ENCODE results near the gene LRCH2.
"Not testable (repeated sequence)": the region's sequence is repeated elsewhere in the genome, so short reads cannot be mapped to it uniquely, and the experiment has no call there.

The LRCH2 gene, protein sequence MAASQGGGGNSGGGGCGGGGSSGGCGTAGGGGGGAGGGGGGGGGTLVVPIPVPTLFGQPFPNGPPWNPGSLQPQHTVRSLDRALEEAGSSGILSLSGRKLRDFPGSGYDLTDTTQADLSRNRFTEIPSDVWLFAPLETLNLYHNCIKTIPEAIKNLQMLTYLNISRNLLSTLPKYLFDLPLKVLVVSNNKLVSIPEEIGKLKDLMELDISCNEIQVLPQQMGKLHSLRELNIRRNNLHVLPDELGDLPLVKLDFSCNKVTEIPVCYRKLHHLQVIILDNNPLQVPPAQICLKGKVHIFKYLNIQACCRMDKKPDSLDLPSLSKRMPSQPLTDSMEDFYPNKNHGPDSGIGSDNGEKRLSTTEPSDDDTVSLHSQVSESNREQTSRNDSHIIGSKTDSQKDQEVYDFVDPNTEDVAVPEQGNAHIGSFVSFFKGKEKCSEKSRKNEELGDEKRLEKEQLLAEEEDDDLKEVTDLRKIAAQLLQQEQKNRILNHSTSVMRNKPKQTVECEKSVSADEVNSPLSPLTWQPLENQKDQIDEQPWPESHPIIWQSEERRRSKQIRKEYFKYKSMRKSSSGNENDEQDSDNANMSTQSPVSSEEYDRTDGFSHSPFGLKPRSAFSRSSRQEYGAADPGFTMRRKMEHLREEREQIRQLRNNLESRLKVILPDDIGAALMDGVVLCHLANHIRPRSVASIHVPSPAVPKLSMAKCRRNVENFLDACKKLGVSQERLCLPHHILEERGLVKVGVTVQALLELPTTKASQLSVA

DNA sequence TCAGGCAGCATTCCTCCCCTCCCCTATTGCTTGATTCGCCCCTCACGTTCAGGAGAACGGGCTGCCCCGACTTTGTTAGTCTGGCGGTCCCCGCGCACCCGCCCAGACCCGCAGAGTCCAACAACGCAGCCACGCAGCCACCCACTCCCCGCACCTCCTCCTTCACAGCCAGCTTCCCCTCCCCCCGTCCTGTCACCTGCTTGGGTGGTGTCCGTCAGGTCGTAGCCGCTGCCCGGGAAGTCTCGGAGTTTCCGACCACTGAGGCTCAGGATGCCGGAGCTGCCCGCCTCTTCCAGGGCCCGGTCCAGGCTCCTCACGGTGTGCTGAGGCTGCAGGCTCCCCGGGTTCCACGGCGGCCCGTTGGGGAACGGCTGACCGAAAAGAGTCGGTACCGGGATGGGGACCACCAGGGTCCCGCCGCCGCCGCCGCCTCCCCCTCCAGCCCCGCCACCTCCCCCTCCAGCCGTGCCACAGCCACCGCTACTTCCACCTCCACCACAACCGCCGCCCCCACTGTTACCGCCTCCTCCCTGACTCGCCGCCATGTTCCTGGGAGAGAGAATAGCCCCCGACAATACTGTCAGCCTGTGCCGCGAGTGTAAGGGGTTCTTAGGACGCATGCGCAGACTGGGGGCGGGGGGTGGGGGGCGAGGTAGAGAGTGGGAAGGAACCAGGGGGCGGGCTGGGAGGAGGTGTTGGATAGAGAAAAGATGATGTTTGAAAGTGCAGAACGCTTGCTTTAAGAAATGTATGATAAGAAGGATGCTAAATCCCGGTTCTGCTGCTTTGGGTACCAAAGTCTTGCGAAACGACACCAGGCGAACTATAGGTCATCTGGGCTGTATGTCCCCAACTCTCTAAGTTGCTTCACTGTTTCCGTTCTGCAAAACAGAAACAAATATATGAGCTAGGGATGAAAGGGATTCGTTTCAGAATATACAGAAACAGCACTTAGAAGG, at the start of gene LRCH2:
TSS of gene LRCH2 (minus strand) at position 600 of the 959 bp plus-strand sequence. CDS start at position 545, 55 bp downstream.
- no peak for DNase-seq

GRCh38 chrX:115269051-115269683, 35.3 kb upstream of the LRCH2 start:
- no peak for DNase-seq

DNA sequence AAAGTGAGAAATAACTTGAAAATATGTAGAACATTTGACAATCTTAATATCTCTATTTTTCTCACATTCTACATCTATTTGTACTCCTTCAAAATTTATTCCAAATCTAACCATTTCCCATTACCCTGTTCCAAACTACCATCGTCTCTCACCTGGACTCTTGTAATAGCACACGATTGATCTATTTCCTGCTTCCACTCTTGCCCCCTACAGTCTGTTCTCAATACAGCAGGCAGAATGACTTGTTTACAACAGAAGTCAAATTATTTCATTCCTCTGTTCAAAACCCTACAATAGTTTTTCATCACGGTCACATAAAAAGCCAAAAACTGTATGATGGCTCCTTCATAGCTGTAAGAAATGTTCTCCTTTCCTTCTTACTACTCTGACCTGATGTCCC, 34.5 kb upstream of the LRCH2 start:
- no peak for DNase-seq

DNA sequence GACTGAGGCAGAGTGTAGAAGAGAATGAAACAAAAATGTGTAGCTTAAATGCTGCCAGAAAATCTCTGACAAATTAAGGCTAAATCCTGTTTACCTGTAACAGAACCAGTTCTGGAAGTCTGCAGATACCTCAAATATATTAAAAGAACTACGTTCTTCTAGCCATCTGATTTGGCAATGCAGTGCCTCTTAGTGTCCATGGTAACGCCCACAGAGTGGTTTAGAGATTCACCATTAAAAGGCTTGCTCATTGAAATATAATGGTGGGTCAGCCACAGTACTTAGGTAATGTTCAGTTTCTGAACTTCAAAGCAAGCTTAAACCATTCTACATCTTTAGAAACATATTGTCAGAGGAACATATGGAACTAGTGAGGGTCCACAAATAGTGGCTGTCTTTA, 32.4 kb upstream of the LRCH2 start:
- no peak for DNase-seq

- no peak for DNase-seq
These were observed 30.1 kb upstream of the LRCH2 start for GRCh38 chrX:115264009-115264408.

DNA sequence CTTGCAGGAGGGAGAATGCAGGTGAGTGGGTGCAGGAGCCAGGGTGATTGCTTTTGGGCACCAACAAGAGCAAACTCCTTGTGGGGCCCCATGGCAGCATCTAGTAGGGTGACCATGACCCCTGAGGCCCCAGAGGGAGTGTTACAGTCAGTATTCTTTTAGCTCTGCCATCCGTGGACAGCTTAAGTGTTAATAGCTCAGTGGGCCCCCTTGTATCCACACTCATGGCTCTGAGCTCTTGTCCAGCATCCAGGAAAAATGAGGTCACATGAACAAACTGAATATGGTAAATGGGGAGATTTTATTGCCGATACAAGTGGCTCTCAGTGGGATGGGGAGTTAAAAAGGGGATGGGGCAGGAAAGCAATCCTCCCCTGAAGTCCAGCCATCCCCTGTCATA, 27.3 kb upstream of the LRCH2 start:
- no peak for DNase-seq

- no peak for DNase-seq
These were observed 26.4 kb upstream of the LRCH2 start for GRCh38 chrX:115260330-115260729.

GRCh38 chrX:115259238-115259875, 25.5 kb upstream of the LRCH2 start:
- no peak for DNase-seq

GRCh38 chrX:115257711-115258110, 23.8 kb upstream of the LRCH2 start:
- DNase-seq: no peak

GRCh38 chrX:115255003-115255402, 21.1 kb upstream of the LRCH2 start:
- DNase-seq: no peak

DNA sequence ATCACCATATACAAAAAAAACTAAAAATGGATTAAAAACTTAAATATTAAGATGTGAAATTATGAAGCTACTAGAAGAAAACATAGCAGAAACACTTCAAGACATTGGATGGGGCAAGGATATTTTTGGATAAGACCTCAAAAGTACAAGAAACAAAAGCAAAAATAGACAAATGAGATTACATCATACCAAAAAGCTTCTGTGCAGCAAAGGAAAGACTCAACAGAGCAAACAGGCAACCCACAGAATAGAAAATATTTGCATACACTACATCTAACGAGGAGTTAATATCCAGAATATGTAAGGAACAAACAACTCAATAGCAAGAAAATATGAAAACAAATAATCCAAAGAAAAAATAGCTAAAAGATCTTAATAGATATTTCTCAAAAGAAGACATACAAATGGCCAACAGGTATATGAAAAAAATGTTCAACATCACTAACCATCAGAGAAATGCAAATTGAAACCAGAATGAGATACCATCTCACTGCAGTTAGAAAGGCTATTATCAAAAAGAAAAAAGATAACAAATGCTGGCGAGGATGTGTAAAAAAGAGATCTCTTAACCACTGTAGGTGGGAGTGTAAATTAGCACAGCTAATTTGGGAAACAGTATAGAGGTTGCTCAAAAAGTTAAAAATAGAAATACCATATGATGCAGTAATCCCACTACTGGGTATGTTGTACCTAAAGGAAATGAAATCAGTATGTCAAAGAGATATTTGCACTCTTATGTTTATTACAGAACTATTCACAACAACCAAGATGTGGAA, 17.8 kb upstream of the LRCH2 start:
- no peak for DNase-seq

DNA sequence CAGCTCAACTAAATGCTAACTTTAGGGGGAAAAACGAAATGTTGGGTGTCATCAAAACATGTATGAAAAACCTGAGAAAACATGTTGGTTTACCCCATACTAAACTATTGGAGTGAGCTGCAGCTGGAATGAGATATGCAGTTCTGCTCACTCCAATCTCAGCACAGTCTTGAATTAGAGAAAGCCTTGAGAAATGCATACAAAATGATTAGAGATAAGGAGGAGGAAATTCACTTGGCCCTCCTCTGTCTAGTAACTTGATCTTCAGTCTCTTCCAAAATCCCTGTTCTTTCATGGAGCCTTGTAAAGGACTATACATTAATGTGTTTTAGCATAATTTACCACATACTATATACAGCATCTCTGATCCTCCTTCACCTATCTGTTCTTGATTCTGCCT, 3.2 kb upstream of the LRCH2 start:
- DNase-seq: no peak

DNA sequence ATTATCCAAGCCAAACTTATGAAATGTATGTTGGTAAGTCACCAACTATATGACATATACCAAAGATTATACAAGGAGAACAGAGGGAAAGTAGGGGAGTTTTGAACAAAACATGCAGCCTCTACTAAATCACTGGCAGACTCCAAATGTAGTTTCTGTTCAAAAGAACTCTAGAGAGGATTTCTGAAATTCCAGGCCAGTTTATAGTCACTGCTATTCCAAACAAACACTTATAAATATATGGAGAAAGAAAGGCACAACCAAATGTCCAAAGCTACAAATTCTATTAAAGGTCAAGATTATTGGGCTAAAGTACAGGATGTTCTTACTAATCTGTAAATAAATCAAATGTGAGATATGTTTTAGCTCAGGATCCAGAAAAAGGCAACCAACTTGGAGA, 2.7 kb upstream of the LRCH2 start:
- DNase-seq: no peak

DNA sequence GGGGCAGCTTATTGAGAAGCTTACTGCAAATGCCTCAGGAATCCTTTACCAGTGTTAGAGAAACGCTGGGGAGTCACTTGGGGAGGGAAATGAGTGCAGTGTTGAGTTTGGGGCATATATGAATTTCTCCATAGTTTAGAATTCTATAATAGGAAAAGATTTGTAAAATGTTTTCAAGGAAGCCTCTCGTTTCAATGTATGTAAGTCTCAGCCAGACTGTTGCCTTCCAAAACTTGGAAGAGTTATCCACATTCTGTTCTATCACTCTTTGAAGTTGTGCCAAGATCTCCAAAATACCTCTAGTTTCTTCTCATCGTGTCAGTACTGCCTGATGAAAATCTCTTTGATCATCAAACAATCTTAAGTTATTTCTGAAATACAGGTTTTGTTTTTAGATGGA, 565 bp upstream of the LRCH2 start:
- no peak for DNase-seq

DNA sequence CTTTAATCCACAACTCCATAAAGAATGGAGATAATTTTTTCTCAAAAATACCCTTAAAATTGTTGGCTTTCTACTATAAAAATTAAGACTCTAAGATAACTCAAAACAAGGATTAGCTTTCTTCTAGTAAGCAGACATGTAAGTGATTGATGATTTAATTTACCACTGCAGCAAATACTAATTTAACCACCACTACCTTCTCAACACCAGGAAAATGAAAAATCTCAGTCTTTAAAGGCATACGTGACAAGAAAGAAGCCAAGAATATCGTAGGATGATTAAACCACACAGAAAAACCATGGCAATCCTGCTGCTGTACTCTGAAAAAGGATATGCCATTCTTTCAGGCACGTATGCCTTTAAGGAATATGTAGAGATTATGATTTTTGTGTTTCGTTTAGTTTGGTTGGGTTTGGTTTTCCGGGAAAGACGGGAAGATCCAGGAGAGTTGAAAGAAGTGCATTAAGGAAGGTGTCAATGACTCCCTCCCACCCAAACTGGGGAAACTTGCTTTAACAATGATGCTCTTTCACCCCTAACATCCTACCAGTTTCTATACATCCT, 881 bp downstream of the LRCH2 start:
- DNase-seq: no peak

GRCh38 chrX:115229337-115230003, 4.4 kb downstream of the LRCH2 start:
- DNase-seq: no peak

GRCh38 chrX:115226929-115227328, 7.0 kb downstream of the LRCH2 start:
- DNase-seq: no peak

GRCh38 chrX:115217346-115217745, 16.6 kb downstream of the LRCH2 start:
- not testable (repeated sequence) for DNase-seq

- no peak for DNase-seq
These were observed 19.3 kb downstream of the LRCH2 start for GRCh38 chrX:115214605-115215004.

DNA sequence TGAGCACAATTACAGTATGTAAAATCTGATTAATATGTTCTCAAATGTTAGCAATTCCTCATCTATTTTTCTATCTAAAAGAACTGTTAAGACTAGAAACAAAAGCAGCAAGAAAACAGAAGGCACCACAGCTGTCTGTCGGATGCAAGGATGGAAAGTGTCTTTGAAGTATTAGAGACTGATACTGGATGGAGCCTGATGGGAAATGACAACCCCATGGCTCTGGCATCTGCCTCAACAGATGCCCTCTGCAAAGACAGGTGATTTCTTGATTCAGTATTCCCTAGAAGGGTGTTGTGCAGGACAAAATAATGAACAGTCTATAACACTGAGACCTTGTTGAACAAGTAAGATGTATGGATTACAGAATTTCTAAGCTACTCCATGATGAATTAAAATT, 19.7 kb downstream of the LRCH2 start:
- no peak for DNase-seq

Measured in activated CD4-positive, alpha-beta T cell treated with anti-CD3 and anti-CD28 coated beads for 4 hours (primary cell).